ENCODE results near the gene CASKIN2.

CASKIN2 gene

GRCh38 chr17:75549246-75550138, 34.2 kb upstream of the CASKIN2 start:
- DNase-seq: no peak
- intact Hi-C loops (cut with DNase I): no loop called here

DNA sequence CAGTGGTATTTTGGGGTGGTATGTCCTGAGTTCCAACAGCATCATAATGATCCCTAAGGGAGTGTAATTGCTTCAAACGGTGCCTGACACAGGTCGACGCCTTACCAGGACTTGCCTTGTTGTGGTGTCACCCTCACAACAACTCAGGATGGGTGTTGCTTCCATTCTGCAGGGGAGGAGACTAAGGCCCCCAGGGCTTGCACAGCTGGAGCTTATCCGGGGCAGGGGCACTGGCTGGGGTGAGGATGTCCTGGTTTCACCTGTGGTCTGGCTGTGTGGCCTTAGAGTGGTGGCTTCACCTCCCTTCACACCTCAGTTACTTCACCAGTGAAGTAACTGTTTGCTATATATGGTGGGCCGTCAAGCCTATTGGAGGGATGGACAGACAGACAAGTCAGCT, 33.5 kb upstream of the CASKIN2 start:
- intact Hi-C loops (cut with DNase I): no loop called here
- DNase-seq: no peak

DNA sequence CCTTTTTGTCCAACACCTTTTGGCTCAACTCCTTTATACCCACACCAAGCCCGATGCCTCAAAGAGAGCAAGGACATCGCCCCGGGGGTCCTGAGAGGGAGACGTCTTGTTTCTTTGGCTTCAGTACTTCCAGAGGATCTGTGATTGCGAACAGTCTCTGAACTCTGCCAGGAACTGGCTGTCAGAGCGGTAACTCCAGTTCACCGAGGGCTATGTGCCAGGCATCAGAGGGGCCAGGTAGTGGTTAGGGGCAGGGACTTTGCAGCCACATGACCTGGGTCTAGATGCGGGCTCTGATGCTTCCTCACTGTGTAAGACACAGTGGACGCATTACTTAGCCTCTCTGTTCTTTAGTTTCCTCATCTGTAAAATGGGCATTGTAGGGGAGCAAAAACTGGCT, 31.8 kb upstream of the CASKIN2 start:
- intact Hi-C loops (cut with DNase I): no loop called here

DNA sequence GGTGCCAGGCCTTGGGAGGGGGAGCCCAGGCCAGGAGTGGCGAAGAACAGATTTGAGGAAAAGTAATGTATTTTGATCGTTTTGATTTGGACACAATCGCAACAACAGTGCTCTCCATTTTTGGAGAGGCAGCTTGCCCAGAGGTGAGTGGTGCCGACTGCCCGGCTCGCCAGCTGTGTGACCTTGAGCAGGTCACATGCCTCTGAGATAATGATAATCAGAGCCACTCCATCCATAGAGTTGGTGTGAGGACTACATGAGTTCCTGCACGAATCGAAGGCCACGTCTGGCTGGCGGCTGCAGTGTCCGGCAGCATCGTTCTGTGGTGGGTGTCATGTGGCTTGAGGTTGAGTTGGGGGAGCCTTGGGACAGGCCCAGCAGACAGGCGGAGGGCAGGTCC, 30.8 kb upstream of the CASKIN2 start:
- intact Hi-C loops (cut with DNase I): no loop called here
- no peak for DNase-seq

More for the DNA sequence above, 31.8 kb upstream of the CASKIN2 start:
- no peak for DNase-seq

DNA sequence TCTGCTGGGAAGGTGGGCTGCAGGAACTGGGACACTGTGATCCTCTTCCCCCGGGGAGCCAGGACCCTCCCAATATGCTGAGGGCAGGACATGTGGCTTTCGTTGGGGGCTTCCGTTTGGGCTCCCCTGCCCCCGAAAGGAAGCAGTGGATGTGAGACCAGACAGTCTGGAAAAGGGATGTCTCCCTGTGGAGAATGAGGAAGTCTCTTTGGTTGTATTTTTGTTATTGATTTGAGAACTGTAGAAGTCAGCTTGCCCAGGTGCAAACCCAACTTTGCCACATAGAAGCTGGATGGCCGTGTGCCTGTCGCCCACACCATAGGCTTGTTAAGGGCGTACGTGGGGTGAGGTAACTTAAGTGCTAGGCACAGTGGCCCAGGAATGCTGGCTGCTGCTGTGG, 28.9 kb upstream of the CASKIN2 start:
- intact Hi-C loops (cut with DNase I): no loop called here
- DNase-seq: no peak

DNA sequence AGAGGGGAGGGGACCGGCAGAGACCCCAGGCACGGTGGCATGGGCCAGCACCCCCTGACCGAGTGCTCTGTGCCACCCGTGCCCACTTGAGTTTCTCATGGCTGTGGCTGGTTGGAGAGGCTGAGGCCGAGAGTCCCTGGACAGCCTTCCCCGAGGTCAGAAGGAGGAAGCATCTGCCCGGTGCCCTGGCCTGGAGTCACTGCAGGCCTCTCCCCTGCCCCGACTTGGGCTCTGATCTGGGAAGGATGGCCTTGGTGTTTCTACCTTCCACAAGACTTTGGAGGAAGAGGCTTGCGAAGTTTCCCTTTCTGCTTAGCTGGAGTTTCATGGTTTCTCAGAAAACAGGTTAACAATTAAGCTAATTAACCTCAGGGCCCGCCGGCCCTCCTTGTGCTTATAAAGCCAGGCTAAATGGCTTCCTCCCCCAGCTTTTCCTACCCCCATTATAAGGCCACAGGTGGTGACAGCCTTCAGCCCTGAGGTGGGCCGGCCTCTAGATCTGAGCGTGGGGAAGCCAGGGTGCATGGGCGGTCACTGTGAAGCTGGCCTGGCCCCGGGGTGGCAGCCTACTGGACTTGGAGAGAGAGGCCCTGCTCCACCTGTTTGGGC, 27.5 kb upstream of the CASKIN2 start:
- intact Hi-C loops (cut with DNase I): no loop called here
- DNase-seq: no peak

DNA sequence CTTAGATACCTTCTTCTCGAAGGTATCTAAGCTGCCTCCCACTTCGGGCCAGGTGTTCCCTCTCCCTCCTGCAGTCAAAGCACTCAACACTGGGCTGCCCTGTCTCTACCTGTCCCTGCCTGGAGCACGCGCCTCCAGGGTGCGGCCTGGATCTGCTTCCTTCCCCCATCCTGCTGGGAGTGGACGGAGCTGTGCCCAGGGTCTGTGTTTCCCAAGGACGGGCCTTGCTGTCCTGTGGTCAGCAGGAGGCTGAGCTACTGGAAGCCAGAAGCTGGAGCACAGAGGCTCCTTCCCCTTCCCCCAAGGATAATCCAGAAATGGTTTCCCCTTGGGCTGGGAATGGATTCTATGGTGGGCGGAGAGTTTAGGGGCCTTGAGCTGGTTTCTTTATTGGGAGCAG, 26.9 kb upstream of the CASKIN2 start:
- DNase-seq: no peak
- intact Hi-C loops (cut with DNase I): no loop called here

DNA sequence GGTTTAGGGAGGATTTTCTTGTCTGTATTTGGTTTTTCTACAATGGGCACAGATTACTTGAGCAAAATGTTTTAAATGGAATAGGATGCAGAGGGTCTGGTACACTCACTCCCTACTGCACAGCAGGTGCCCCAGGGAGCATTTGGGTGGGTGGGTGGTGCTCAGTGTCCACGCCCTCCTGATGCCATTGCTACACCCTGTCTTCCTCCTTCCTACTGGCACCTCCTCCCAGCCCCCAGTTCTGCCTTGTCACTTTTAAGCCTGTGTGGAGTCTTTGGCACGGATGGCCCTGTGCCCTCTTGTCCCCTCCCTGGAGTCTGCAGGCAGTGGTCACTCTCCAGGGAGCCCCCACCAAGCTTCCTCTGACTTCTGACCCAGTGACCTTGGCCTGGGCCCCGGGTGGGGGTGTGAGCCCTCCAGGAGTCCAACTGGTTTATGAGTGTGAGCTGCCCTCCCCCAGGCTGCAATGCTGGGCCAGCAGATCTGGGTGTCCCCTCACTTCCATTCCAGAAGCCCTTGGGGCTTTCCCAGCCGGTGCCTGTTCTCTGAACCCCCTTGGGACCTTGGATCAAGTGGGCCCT, 25.7 kb upstream of the CASKIN2 start:
- intact Hi-C loops (cut with DNase I): no loop called here
- no peak for DNase-seq

- no peak for DNase-seq
Measured at GRCh38 chr17:75539967-75540729, 24.8 kb upstream of the CASKIN2 start.

GRCh38 chr17:75536366-75536765, 21.0 kb upstream of the CASKIN2 start:
- intact Hi-C loops (cut with DNase I): no loop called here
- DNase-seq: no peak

More at GRCh38 chr17:75539967-75540729, 24.8 kb upstream of the CASKIN2 start:
- intact Hi-C loops (cut with DNase I): no loop called here

DNA sequence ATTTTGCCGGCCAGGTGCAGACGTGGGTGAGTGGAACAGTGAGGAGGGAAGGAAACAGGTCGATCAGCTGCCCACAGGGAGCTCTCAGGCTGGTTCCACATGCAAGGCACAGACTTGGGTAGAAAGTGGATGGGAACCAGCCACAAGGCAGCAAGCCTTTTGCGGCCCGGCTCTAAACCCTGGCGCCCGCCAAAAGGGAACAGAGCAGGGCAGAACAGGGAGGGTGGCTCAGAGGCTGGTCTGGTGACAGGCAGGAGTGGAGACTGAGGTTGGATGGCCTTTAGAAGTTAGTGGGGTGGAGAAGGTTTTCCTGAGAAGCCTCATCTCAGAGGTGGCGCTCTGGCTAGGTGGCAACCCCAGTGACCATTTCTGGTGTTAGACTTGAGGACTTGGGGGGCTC, 20.5 kb upstream of the CASKIN2 start:
- no peak for DNase-seq
- intact Hi-C loops (cut with DNase I): no loop called here

GRCh38 chr17:75535119-75535537, 19.8 kb upstream of the CASKIN2 start:
- intact Hi-C loops (cut with DNase I): no loop called here
- no peak for DNase-seq

DNA sequence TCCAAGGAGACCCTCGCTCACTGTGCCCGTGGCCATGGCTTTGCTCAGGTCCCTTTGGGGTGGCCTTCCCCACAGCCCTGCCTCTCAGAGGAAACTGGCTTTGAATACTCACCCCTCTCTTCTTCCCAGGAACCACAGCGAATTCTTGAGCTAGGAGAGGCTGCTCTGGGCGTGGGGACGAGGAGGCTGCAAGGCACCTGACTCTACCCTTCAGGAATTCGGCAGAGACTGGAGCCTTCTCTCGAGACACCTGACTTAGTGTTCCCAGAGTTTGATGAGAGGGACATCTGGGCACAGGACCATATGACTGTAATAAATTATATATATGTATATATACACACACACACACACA, 16.4 kb upstream of the CASKIN2 start:
- intact Hi-C loops (cut with DNase I): no loop called here
- DNase-seq: no peak

- no peak for DNase-seq
- intact Hi-C loops (cut with DNase I): no loop called here
Measured at GRCh38 chr17:75530837-75531720, 15.7 kb upstream of the CASKIN2 start.

DNA sequence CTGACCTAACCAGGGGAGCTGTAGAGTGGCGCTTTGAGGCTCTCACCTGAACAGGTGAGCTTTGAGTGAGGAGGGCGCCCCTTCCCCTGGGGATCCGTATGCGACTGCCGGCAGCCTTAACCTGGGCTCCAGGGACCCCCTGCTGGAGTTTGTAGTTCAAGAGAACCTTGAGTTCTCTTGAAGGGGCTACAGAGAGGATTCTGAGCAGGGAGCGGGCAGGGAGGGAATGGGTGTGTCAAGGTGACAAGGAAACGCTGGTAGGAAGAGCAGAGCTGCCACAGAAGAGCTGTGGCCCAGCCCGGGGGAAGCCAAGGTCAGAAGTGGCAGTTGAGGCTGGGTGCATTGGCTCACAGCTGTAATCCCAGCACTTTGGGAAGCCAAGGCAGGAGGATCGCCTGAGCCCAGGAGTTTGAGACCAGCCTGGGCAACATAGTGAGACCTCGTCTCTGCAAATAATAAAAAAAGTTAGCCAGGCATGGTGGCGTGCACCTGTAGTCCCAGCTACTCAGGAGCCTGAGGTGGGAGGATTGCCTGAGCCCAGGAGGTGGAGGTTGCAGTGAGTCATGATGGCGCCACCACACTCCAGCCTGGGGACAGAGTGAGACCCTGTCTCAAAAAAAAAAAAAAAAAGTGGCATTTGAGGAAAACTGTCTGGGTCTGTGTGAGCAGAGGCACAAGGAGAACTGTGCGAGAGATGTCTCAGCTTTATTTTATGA, 11.4 kb upstream of the CASKIN2 start:
- no peak for DNase-seq
- intact Hi-C loops (cut with DNase I): no loop called here

GRCh38 chr17:75525806-75526554, 10.6 kb upstream of the CASKIN2 start:
- intact Hi-C loops (cut with DNase I): no loop called here

GRCh38 chr17:75524970-75525805, 9.9 kb upstream of the CASKIN2 start, which contains the start of gene LLGL2:
Gene LLGL2, plus strand, starts transcription at chr17:75525697. Its CDS starts 17,730 bp downstream, at chr17:75543427.
- intact Hi-C loops (cut with DNase I): no loop called here

More at GRCh38 chr17:75525806-75526554, 10.6 kb upstream of the CASKIN2 start:
- DNase-seq: no peak

More at GRCh38 chr17:75524970-75525805, 9.9 kb upstream of the CASKIN2 start, which contains the start of gene LLGL2:
- peak in 5 of 10 donors; percentile 46 to 94 (median 47) for DNase-seq

Data from posterior cingulate gyrus (tissue), 11 donors.